ENCODE results near the gene VPS41.

DNA sequence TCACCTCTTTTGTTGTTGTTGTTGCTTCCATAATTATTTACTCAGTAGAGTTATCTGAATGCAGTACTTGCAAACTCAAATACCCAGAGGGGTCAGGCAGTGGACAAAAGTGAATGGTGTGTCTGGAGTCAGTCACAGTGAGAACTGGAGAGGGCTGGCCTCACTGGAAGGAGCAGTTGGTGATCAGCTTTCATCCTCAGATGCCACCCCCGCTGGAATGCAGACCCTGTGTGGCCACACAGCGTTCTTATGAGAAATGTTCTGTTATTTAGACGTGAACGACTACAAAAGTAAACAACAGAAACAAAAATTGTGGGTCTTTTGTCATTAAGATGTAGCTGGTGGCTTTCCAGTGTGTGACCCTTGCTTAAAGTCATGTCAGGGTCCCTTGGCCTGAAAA lies 29.6 kb upstream of the VPS41 start:
- TF ChIP-seq RAD21 (IDR thresholded peaks at IDR 0.05; ENCODE audit: insufficient read depth, low read depth, low read length) (no peak), CEBPB (IDR thresholded peaks at IDR 0.05; ENCODE audit: borderline replicate concordance in 1 of 2, low read depth in 2 of 2, low read length in 2 of 2) (no peak), HCFC1 (IDR thresholded peaks at IDR 0.05; ENCODE audit: low read length) (no peak), CHD2 (IDR thresholded peaks at IDR 0.05; ENCODE audit: borderline replicate concordance, low read depth, low read length) (no peak), BMI1 (IDR thresholded peaks at IDR 0.05; ENCODE audit: borderline replicate concordance) (no peak)
- TF ChIP-seq, protein P1, sequence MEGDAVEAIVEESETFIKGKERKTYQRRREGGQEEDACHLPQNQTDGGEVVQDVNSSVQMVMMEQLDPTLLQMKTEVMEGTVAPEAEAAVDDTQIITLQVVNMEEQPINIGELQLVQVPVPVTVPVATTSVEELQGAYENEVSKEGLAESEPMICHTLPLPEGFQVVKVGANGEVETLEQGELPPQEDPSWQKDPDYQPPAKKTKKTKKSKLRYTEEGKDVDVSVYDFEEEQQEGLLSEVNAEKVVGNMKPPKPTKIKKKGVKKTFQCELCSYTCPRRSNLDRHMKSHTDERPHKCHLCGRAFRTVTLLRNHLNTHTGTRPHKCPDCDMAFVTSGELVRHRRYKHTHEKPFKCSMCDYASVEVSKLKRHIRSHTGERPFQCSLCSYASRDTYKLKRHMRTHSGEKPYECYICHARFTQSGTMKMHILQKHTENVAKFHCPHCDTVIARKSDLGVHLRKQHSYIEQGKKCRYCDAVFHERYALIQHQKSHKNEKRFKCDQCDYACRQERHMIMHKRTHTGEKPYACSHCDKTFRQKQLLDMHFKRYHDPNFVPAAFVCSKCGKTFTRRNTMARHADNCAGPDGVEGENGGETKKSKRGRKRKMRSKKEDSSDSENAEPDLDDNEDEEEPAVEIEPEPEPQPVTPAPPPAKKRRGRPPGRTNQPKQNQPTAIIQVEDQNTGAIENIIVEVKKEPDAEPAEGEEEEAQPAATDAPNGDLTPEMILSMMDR (IDR thresholded peaks at IDR 0.05 in 2 of 3, conservative IDR thresholded peaks at IDR 0.05 in 1 of 3; ENCODE audit: control insufficient read depth in 2 of 3, extremely low read depth in 1 of 3, insufficient read depth in 1 of 3, low read depth in 3 of 3, low read length in 3 of 3) = no peak
